Loucy (cell line): Measurements from ENCODE around the gene AGAP1.

Experiments
- H2AFZ ChIP-seq: fragments of 200-600 bp; sonication (generic); 2 replicates; pipeline ENCODE4 v1.6.0; 2016; ENCODE audit warnings: antibody characterized with exemption, mild to moderate bottlenecking, low read length, moderate library complexity
- H3F3A ChIP-seq: fragments of 200-600 bp; 2 replicates; pipeline ENCODE4 v1.6.0; 2016; ENCODE audit warnings: antibody characterized with exemption, low read depth, mild to moderate bottlenecking
- H3K27me3 ChIP-seq: fragments of 200-600 bp; sonication (generic); 2 replicates; pipeline ENCODE4 v1.6.1; 2014; ENCODE audit warnings: low read length, mild to moderate bottlenecking; ENCODE audit not compliant: insufficient read depth, poor library complexity, severe bottlenecking
- H3K36me3 ChIP-seq: fragments of 200-600 bp; sonication (generic); 2 replicates; pipeline ENCODE4 v1.6.1; 2016; ENCODE audit warnings: low read length; ENCODE audit not compliant: insufficient read depth
- H3K4me1 ChIP-seq: fragments of 200-600 bp; sonication (generic); 2 replicates; pipeline ENCODE4 v1.5.1; 2014; ENCODE audit warnings: low read length, mild to moderate bottlenecking; ENCODE audit not compliant: insufficient read depth, poor library complexity, severe bottlenecking
- H3K4me2 ChIP-seq: fragments of 200-600 bp; sonication (generic); 2 replicates; pipeline ENCODE4 v1.6.0; 2014; ENCODE audit warnings: antibody characterized with exemption, low read length, low read depth, mild to moderate bottlenecking; ENCODE audit not compliant: poor library complexity, severe bottlenecking
- H3K4me3 ChIP-seq: fragments of 200-600 bp; sonication (generic); 2 replicates; pipeline ENCODE4 v1.5.1; 2014; ENCODE audit warnings: low read length, mild to moderate bottlenecking, mixed read lengths; ENCODE audit not compliant: poor library complexity, severe bottlenecking
- H3K79me2 ChIP-seq: fragments of 200-600 bp; sonication (generic); 2 replicates; pipeline ENCODE4 v1.6.1; 2014; ENCODE audit warnings: low read length; ENCODE audit not compliant: insufficient read depth
- H3K9ac ChIP-seq: fragments of 200-600 bp; sonication (generic); 2 replicates; pipeline ENCODE4 v1.6.0; 2014; ENCODE audit warnings: mild to moderate bottlenecking, low read depth, low read length, moderate library complexity; ENCODE audit not compliant: poor library complexity, severe bottlenecking
- H3K9me2 ChIP-seq: fragments of 200-600 bp; sonication (generic); replicated peaks from 2 replicates; pipeline ENCODE4 v1.6.1; 2016; ENCODE audit warnings: low read depth, low read length, mixed read lengths
- H3K9me3 ChIP-seq: fragments of 200-600 bp; sonication (generic); 2 replicates; pipeline ENCODE4 v1.6.1; 2014; ENCODE audit warnings: mild to moderate bottlenecking, antibody characterized with exemption, low read length, low read depth; ENCODE audit not compliant: insufficient read depth
- H4K20me1 ChIP-seq: fragments of 200-600 bp; sonication (generic); 2 replicates; pipeline ENCODE4 v1.6.0; 2014; ENCODE audit warnings: antibody characterized with exemption, low read length, mild to moderate bottlenecking; ENCODE audit not compliant: insufficient read depth, poor library complexity, severe bottlenecking
- EZH2phosphoT487 ChIP-seq: fragments of 200-600 bp; IDR thresholded peaks from 2 replicates; pipeline ENCODE4 v1.6.1; 2018; ENCODE audit warnings: antibody characterized with exemption, mild to moderate bottlenecking, moderate library complexity, borderline replicate concordance
- TF ChIP-seq, protein P1 (sequence below): fragments of 200-600 bp; sonication (generic); conservative IDR thresholded peaks from 2 replicates; pipeline ENCODE4 v1.5.1; 2014; ENCODE audit warnings: mild to moderate bottlenecking, antibody characterized with exemption, low read length

The AGAP1 gene

DNA sequence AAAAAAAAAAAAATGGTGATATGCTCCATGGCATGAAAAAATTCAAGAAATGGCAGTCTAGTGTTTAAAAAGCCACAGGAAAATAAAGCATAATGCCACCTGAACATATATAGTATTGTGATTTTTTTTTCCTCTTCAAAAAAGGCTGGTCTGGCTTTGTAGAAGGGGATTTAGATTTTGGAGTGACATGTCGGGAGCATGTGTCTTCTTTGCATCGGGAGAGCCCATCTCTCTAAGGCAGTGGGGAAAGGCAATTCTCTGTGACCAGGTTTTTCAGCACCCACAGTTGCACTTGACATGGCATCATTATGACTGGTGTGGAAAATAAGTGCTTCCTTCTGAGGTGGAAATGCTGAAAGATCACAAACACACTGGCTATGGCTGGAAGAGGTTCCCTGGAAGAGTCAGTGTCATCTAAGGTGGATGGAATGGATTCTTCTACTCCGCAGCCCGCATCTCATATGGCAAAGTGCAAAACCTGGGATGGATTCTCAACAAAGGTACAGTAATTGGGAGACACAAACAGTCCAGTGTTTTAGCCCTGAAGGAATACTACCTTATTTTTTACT lies 172.5 kb downstream of the AGAP1 start:
- H3K27me3 ChIP-seq = no peaks in the 10 kb centered on the region
- peak overlapping the region; percentile 91 for H2AFZ ChIP-seq
- H3K4me2 ChIP-seq = peak overlapping the region; percentile 65
- peaks cover 12% of the 10 kb centered on the region for H3K4me1 ChIP-seq
- H3K9me2 ChIP-seq = no peaks in the 10 kb centered on the region
- H3K9me3 ChIP-seq = no peaks in the 10 kb centered on the region
- TF ChIP-seq, protein P1, sequence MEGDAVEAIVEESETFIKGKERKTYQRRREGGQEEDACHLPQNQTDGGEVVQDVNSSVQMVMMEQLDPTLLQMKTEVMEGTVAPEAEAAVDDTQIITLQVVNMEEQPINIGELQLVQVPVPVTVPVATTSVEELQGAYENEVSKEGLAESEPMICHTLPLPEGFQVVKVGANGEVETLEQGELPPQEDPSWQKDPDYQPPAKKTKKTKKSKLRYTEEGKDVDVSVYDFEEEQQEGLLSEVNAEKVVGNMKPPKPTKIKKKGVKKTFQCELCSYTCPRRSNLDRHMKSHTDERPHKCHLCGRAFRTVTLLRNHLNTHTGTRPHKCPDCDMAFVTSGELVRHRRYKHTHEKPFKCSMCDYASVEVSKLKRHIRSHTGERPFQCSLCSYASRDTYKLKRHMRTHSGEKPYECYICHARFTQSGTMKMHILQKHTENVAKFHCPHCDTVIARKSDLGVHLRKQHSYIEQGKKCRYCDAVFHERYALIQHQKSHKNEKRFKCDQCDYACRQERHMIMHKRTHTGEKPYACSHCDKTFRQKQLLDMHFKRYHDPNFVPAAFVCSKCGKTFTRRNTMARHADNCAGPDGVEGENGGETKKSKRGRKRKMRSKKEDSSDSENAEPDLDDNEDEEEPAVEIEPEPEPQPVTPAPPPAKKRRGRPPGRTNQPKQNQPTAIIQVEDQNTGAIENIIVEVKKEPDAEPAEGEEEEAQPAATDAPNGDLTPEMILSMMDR = no peak
- TF ChIP-seq EZH2phosphoT487 = no peak
- H4K20me1 ChIP-seq = no peaks in the 10 kb centered on the region
- H3K36me3 ChIP-seq = no peaks in the 10 kb centered on the region
- H3F3A ChIP-seq = no peaks in the 10 kb centered on the region
- H3K79me2 ChIP-seq = peaks cover 4% of the 10 kb centered on the region; the same call in 1 of the 2 replicates
- peak overlapping the region; percentile 67 for H3K4me3 ChIP-seq
- H3K9ac ChIP-seq = peak overlapping the region; percentile 63

DNA sequence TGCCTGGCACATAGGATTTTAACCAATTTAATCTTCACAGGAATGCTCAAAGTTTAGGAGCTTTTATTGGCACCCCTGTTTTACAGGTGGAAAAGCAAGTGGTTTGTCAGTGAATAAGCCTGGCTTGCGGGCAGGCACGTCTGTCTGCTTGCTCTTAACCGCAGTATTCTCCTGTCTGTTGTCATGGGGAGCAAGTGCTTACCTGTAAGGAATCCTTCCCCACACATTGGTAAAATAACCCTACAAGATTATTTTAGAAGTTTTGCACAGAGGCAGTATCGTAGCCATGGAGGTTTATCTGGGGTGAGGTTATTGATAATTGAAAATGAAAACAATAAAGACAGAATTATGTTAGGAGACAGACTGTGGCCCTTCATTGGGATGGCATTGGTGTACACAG lies 174.9 kb downstream of the AGAP1 start:
- Histone ChIP-seq H3K79me2 (peaks cover 26% of the 10 kb centered on the region), H3K9me2 (no peaks in the 10 kb centered on the region), H3K9ac (no peak overlapping the region), H3K4me1 (peaks cover 25% of the 10 kb centered on the region), H3F3A (no peaks in the 10 kb centered on the region), H3K9me3 (no peaks in the 10 kb centered on the region), H3K4me3 (peak overlapping the region; percentile 51), H3K4me2 (peak overlapping the region; percentile 14), H4K20me1 (no peaks in the 10 kb centered on the region), H2AFZ (peak overlapping the region; percentile 68), H3K27me3 (no peaks in the 10 kb centered on the region), H3K36me3 (no peaks in the 10 kb centered on the region)
- TF ChIP-seq EZH2phosphoT487 = no peak
- TF ChIP-seq, protein P1 = no peak

DNA sequence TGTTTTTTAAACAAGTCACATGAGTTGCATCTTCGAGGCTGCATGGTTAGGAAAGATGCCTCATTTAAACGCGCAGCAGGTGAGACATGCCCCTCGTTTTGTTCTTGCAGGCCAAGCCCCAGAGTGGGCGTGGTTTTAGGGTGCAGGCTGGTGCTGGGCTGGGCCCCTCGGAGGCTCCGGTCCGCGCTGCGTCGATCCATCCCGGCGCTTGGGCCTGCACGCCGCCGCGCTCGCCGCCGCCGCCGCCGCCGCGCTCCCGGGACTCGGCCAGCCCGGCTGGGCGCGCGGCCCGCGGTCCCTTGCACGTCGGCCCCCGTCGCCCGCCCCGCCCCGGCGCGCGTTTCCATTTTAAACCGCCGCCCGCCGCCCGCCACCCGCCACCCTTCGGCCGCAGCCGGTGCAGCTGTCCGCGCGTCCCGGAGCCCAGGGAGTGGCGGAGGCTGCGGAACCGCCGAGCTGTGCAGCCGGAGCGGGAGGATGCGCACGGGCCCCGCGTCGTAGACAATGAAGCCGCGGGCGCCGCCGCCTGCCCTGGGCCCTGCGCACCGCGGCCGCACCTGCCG lies 175.5 kb downstream of the AGAP1 start:
- H3K27me3 ChIP-seq = no peaks in the 10 kb centered on the region
- H3K9ac ChIP-seq = no peak overlapping the region
- peak overlapping the region; percentile 51 for H3K4me3 ChIP-seq
- peaks cover 31% of the 10 kb centered on the region for H3K79me2 ChIP-seq
- no peaks in the 10 kb centered on the region for H3K36me3 ChIP-seq
- H4K20me1 ChIP-seq = no peaks in the 10 kb centered on the region
- TF ChIP-seq, protein P1 = no peak
- peaks cover 25% of the 10 kb centered on the region for H3K4me1 ChIP-seq
- peak overlapping the region; percentile 68; the same call in 1 of the 2 replicates for H2AFZ ChIP-seq
- H3K9me2 ChIP-seq = no peaks in the 10 kb centered on the region
- no peaks in the 10 kb centered on the region for H3F3A ChIP-seq
- peak overlapping the region; percentile 14 for H3K4me2 ChIP-seq
- no peaks in the 10 kb centered on the region for H3K9me3 ChIP-seq
